ENCODE results near the gene ATAT1.

DNA sequence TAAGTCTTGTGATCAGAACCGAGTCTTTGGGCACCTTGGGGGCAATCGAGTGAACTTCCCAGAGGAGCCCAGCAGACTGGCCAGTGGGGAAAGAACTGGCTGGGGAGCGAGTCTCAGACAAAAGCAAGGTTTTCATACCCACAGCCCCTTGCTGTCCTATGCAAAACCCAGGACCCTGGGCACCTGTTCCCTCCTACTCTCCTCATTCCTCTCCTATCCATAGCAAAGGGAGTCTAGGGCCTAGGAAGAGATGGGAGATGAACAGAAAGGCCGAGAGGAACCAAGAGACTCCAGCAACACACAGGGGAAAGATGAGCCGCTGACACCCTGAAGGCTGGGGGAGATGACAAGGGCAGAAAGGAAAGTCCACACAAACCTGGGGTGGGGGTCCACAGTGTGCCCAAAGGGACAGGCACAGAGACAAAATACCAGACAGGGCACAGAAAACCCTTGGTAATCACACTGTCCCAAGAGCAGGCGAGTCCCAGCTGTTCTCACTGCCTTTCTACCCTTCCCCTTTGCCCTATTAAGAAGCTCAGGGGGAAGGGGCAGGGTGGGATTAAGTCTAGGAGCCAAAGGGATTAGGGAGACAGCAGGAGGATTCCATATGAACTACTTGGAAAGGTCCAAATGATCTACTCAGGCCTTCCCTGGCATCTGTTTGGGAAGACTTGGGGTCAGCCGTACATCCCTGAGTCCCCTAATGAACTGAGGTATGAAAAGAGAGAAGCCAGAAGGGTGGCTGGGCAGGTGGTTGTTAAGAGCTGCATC is 53.3 kb downstream of the ATAT1 start:
- TF ChIP-seq CTCF (IDR thresholded peaks at IDR 0.05) = no peak
- no peak for TF ChIP-seq POLR2A (IDR thresholded peaks at IDR 0.05)

Data from adrenal gland (tissue), 5 donors.